ENCODE data around the gene PRR14L. TPM values are rescaled to one million over a fixed set of nuclear protein-coding genes. Genes with fewer than 3 reads are reported as not detected.

Gene PRR14L
- total and polyA plus RNA-seq, 2 of the 13 experiments (the other 11 are each of a cell fraction or from before 2014, with no cell fraction given) = 6.6 to 16.5 TPM

DNA sequence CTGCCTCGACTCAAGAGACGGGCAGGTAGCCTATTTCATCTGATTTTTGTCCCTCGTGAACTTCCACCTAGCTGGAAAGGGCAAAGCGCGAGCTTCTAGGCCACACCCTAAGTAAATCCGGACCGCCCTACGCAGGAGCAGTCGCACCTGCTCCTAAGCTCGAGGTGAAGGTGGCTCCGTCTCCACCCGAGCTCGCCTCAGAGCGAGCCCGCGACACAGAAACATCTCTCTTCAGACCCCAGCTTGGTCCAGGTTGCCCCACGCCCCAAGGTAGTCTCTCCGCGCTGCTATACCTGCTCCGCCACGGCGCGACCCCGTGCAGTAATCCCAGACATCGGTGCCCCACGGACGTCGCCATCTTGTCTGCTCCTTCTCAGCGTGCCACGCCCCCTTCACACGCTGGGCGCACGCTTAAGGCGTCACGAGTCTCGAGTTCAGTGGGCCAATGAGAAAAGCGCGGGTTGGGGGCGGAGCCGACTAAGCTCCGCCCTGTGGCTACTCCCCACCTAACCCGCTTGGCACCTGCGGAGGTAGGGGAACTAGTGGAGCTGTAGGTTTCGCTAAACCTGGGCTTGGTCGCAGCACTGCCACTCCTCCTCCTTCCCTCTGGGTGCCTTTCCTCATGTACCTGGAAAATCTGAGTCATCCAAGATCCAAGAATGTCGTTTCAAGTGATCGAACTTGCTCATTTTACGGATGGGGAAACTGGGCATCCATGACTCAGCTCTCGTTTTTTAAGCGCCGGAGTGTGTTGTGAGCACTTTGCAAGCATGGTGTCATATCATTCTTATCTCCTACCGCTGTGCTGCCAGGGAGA, 87.9 kb downstream of the PRR14L start, which contains the start of gene PISD (continued):
- TF ChIP-seq KLF11 (CRISPR knock-in tag; IDR thresholded peaks at IDR 0.05) = no peak; the same call in 1 of the 2 replicates
- TF ChIP-seq, protein P1, sequence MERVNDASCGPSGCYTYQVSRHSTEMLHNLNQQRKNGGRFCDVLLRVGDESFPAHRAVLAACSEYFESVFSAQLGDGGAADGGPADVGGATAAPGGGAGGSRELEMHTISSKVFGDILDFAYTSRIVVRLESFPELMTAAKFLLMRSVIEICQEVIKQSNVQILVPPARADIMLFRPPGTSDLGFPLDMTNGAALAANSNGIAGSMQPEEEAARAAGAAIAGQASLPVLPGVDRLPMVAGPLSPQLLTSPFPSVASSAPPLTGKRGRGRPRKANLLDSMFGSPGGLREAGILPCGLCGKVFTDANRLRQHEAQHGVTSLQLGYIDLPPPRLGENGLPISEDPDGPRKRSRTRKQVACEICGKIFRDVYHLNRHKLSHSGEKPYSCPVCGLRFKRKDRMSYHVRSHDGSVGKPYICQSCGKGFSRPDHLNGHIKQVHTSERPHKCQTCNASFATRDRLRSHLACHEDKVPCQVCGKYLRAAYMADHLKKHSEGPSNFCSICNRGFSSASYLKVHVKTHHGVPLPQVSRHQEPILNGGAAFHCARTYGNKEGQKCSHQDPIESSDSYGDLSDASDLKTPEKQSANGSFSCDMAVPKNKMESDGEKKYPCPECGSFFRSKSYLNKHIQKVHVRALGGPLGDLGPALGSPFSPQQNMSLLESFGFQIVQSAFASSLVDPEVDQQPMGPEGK (CRISPR knock-in tag; IDR thresholded peaks at IDR 0.05) = peak; percentile 41; the same call in 1 of the 2 replicates
- TF ChIP-seq DMAP1 (CRISPR knock-in tag; IDR thresholded peaks at IDR 0.05) = peak; percentile 84; the same call in 1 of the 2 replicates
- TF ChIP-seq CENPT (CRISPR knock-in tag; IDR thresholded peaks at IDR 0.05; ENCODE audit: low read depth) = no peak
- 0 out of 2 replicates have a peak, but pooled peaks have one; percentile 70 for TF ChIP-seq ZNF180 (CRISPR knock-in tag; IDR thresholded peaks at IDR 0.05; ENCODE audit: borderline replicate concordance, low read depth)
- TF ChIP-seq SNAPC2 (CRISPR knock-in tag; IDR thresholded peaks at IDR 0.05) = 0 out of 2 replicates have a peak, but pooled peaks have one; percentile 22
- TF ChIP-seq, protein P2, sequence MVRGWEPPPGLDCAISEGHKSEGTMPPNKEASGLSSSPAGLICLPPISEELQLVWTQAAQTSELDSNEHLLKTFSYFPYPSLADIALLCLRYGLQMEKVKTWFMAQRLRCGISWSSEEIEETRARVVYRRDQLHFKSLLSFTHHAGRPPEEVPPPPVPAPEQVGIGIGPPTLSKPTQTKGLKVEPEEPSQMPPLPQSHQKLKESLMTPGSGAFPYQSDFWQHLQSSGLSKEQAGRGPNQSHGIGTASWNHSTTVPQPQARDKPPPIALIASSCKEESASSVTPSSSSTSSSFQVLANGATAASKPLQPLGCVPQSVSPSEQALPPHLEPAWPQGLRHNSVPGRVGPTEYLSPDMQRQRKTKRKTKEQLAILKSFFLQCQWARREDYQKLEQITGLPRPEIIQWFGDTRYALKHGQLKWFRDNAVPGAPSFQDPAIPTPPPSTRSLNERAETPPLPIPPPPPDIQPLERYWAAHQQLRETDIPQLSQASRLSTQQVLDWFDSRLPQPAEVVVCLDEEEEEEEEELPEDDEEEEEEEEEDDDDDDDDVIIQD (CRISPR knock-in tag; IDR thresholded peaks at IDR 0.05; ENCODE audit: low read depth) = peak; percentile 58; the same call in 1 of the 2 replicates
- TF ChIP-seq ZNF816 (CRISPR knock-in tag; IDR thresholded peaks at IDR 0.05; ENCODE audit: borderline replicate concordance) = no peak; the same call in 1 of the 2 replicates
- TF ChIP-seq TBX2 (CRISPR knock-in tag; IDR thresholded peaks at IDR 0.05; ENCODE audit: borderline replicate concordance) = peak; percentile 60; the same call in 1 of the 2 replicates
- peak; percentile 65 for TF ChIP-seq ZFX (CRISPR knock-in tag; IDR thresholded peaks at IDR 0.05; ENCODE audit: low read depth)
- peak; percentile 73 for TF ChIP-seq ZNF350 (CRISPR knock-in tag; IDR thresholded peaks at IDR 0.05; ENCODE audit: borderline replicate concordance, low read depth)
- TF ChIP-seq NCOA5 (CRISPR knock-in tag; IDR thresholded peaks at IDR 0.05) = no peak
- no peak for TF ChIP-seq ZBTB21 (CRISPR knock-in tag; IDR thresholded peaks at IDR 0.05)
- TF ChIP-seq, protein P3, sequence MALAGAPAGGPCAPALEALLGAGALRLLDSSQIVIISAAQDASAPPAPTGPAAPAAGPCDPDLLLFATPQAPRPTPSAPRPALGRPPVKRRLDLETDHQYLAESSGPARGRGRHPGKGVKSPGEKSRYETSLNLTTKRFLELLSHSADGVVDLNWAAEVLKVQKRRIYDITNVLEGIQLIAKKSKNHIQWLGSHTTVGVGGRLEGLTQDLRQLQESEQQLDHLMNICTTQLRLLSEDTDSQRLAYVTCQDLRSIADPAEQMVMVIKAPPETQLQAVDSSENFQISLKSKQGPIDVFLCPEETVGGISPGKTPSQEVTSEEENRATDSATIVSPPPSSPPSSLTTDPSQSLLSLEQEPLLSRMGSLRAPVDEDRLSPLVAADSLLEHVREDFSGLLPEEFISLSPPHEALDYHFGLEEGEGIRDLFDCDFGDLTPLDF (CRISPR knock-in tag; IDR thresholded peaks at IDR 0.05) = no peak
- no peak for TF ChIP-seq ZNF3 (CRISPR knock-in tag; IDR thresholded peaks at IDR 0.05)
- TF ChIP-seq SRF (IDR thresholded peaks at IDR 0.05; ENCODE audit: low read depth, low read length) = 0 out of 2 replicates have a peak, but pooled peaks have one; percentile 36
- no peak; the same call in 1 of the 2 replicates for TF ChIP-seq ZNF121 (CRISPR knock-in tag; IDR thresholded peaks at IDR 0.05)
- TF ChIP-seq POLR2AphosphoS5 (IDR thresholded peaks at IDR 0.05; ENCODE audit: low read depth, low read length) = peak; percentile 92
- TF ChIP-seq JARID2 (CRISPR knock-in tag; IDR thresholded peaks at IDR 0.05; ENCODE audit: insufficient replicate concordance) = no peak
- no peak for TF ChIP-seq ZSCAN12 (CRISPR knock-in tag; IDR thresholded peaks at IDR 0.05)
- TF ChIP-seq ZNF614 (CRISPR knock-in tag; IDR thresholded peaks at IDR 0.05; ENCODE audit: borderline replicate concordance) = peak; percentile 28; the same call in 1 of the 2 replicates
- peak; percentile 7 for TF ChIP-seq ATF7-NPFF (CRISPR knock-in tag; IDR thresholded peaks at IDR 0.05; ENCODE audit: low read depth)
- peak; percentile 81; the same call in 1 of the 2 replicates for TF ChIP-seq PITX1 (CRISPR knock-in tag; IDR thresholded peaks at IDR 0.05)
- no peak for TF ChIP-seq CHD2 (IDR thresholded peaks at IDR 0.05; ENCODE audit: low read depth, low read length)

All from HepG2 (cell line).